ENCODE measurements around the gene CTTNBP2.

DNA sequence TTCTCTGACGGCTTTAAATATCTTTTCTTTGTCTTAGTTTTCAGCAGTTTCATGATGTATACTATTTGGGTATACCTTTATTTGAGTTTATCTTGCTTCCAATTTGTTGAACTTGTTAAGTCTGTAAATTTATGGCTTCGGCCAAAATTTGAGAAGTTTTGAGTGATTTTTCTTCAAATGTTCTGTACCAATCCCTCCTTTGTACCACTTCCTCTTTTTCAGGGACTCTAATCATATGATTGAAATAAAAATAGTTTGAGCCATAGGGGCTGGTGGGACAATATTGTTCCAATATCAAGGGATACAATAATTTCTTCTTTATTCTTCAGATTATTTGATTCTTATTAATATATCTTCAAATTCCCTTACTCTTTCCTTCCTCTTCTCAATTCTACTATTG is 43.1 kb upstream of the CTTNBP2 start:
- TF ChIP-seq, protein P1, sequence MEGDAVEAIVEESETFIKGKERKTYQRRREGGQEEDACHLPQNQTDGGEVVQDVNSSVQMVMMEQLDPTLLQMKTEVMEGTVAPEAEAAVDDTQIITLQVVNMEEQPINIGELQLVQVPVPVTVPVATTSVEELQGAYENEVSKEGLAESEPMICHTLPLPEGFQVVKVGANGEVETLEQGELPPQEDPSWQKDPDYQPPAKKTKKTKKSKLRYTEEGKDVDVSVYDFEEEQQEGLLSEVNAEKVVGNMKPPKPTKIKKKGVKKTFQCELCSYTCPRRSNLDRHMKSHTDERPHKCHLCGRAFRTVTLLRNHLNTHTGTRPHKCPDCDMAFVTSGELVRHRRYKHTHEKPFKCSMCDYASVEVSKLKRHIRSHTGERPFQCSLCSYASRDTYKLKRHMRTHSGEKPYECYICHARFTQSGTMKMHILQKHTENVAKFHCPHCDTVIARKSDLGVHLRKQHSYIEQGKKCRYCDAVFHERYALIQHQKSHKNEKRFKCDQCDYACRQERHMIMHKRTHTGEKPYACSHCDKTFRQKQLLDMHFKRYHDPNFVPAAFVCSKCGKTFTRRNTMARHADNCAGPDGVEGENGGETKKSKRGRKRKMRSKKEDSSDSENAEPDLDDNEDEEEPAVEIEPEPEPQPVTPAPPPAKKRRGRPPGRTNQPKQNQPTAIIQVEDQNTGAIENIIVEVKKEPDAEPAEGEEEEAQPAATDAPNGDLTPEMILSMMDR (IDR thresholded peaks at IDR 0.05 in 8 of 11, conservative IDR thresholded peaks at IDR 0.05 in 3 of 11): no peak
- no peak for TF ChIP-seq POLR2AphosphoS5 (IDR thresholded peaks at IDR 0.05)

All from spleen (tissue), 7 donors.